Measurements from ENCODE around the gene CCL8.

Gene CCL8

GRCh38 chr17:34366529-34367107 lies 47.4 kb downstream of the CCL8 start:
- no peak for DNase-seq (ENCODE audit: low spot score)
- FAIRE-seq = no peak

DNA sequence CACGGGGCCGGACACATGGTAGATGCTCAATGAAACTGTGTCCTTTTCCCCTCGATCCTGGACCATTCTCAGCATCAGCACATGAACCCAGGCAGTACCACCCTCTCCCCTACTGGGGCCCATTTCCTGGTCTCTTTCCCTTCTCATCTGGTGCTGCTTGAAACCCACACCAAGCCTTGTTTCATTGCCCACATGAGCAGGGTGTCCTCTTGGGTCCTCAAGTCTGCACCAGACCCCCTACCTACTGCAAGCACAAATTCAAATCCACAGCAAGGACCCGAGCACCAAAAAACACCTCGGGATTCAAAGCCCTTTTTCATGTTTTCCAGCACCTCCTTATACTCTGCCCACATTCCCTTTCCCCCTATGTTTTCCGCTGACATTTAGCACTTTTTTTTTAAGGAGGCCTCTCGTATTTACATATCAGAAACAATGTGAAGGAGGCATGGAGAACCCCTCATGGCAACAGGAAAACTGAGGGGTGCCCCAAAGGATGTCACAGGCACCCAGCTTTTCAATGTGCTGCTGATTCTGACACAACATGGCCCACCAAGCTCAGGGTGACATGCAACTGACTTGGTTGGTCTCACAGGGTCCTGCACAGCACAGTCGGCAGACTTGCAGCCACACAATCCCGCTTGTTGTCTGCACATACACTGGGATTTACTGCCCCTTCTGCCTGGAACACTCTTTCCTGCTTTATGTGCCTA lies 48.4 kb downstream of the CCL8 start:
- DNase-seq (ENCODE audit: low spot score) (no peak), FAIRE-seq (no peak)

DNA sequence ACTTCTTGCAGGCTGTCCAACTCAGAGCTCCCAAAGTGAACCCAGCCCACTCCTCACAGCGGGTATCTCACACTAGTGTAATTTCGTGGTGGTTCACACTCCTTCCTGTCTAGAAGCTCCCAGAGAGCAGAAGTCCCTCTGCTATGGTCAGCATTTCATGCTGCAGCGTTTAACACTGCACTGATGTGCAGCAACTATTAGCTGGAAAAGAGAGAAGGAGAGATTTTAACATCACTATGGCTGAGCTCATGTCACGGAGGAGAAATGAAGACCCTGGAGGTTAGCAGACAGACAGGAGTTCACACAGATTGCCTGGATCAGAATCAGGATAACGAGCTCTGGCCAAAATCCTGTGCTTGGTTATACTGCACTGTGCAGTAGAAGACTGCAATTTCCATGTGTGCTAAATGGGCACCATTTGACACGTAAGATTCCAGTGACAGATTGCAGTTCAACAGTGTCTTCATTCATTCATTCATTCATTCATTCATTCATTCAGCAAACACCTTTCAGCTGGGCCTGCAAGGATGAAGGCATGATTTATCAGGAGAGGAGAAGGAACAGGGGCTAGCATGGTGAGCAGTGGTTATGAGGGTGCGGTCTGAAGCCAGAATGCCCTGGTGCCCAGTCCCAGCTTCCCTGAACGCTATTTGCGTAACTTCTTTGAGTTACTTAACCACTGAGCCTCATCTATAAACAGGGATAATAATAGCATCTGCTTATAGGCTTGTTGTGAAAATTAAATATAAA lies 49.1 kb downstream of the CCL8 start:
- DNase-seq (ENCODE audit: low spot score) = no peak
- no peak for FAIRE-seq

DNA sequence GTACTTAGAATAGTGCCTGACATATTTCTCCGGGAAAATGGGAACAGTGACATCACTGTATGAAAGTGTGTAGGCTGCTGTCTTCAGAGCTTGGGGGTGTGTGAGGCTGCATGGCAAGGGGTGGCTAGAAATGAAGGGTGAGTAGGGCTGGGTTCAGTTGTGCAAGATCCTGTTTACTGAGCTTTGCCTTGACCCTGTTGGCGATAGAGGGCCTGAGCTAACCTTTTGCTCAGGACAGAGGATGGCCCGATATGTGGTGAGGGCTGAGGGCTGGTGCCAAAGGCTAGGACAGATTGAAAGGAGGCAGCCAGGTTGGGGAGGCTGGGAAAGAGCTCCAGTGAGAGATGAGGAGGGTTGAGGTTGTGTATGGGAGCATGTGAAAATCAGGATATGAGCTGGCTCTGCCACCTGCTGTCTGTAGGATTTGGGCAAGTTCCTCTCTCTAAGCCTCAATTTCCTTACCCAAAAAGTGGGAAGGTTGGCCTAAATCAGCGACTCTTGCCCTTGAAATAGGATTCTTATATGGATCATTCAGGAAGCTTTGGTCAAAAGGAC lies 49.8 kb downstream of the CCL8 start:
- FAIRE-seq = no peak
- DNase-seq (ENCODE audit: low spot score) = no peak

DNA sequence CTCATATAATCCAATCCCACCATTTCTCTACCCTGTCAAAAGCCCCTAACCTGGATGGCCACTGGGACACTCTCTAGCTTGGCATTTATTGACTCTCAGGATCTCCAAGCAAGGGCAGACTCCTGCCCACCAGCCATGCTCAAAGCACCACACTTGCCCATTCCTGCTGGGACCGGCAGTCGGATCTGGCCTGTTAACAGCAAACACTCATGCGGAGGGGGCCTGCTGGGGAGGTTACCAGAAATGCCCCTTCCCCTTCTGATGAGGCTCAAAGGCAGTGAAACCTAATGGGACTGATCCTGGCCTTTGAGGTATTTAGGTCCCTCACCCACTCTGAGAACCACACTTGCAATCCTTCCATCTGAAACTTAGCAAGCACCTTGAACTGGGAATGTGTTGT lies 50.3 kb downstream of the CCL8 start:
- FAIRE-seq = no peak
- DNase-seq (ENCODE audit: low spot score) = no peak

DNA sequence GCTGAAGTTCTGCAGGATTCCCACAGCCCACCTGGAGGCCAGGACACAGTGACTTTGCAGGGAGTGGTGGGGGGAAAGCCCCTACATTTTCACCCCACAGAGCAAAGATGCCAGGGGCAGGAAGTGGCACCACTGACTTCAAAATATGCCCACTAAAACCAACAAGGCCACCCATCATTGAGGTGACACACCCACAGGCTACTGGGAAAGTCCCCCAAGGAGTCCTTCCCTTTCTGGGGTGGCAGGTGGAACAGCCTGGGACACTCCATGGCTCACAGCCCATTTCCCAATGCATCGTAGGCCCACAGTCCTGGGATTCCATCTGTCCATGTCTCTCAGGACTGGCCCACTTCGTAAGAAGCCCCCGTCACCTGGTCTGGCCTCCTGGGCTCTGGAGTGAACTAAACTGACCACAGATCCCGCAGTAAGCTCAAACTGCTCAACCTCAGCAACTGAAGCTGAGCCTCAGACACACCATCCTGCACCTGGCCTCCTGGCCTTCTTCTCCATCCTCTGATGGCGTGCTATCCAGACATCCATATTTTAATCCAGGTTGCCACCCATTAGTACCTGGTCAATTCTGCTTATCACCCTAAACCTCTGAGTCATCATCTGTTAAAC lies 51.3 kb downstream of the CCL8 start:
- DNase-seq (ENCODE audit: low spot score) (no peak), FAIRE-seq (no peak)

DNA sequence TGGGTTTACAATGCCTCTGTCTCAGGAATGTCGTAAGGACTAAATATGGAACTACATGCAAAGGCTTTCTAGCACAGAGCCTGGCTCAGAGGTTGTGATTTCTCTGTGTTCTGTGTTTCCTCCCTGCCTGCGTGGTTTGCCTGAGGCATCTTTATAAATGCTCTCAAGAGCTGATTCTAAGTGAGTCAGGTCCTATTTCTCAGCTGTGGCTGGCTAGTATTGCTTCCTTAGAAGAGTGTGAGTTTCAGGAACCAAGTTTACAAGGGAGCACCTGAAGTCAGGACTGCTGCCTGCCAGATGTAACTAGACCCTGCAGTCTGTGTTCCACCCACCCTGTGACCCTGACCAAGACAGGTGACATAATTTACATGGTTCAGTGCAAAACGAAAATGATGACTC lies 51.8 kb downstream of the CCL8 start:
- no peak for DNase-seq (ENCODE audit: low spot score)
- FAIRE-seq = no peak

Data from urothelium cell line (cell line).